A673 (cell line): Measurements from ENCODE around the gene SEC22C. TPM values are rescaled to one million over a fixed set of nuclear protein-coding genes. Genes with fewer than 3 reads are reported as not detected.

Source experiments
- BruUV-seq: library from RNA; stranded (reverse); fragments of 400-500 nt; replicated peaks from 2 replicates; lab custom pipeline; 2021; lab: Mats Ljungman, UMichigan
- CTCF ChIA-PET: fragments of 300-600 bp; sonication (Branson Sonifier 250); formaldehyde crosslinking; loops from one replicate; lab custom pipeline; 2022; ENCODE audit warnings: antibody characterized with exemption; lab: Charles Lee
- POLR2A ChIA-PET: fragments of 300-600 bp; sonication (Branson Sonifier 250); formaldehyde crosslinking; loops from one replicate; lab custom pipeline; 2022; ENCODE audit warnings: antibody characterized with exemption; ENCODE audit not compliant: low non-redundant PET; lab: Charles Lee
- DNase-seq: peaks from one replicate; pipeline ENCODE4 v3.0.0-alpha.2; 2015; ENCODE audit warnings: low spot score
- H3K27ac ChIP-seq: fragments of 200-600 bp; sonication (generic); 2 replicates; pipeline ENCODE4 v1.5.1; 2016; ENCODE audit warnings: mixed run types, low read depth, mild to moderate bottlenecking, mixed read lengths, antibody characterized with exemption, low read length; ENCODE audit not compliant: poor library complexity, severe bottlenecking
- H3K27me3 ChIP-seq: fragments of 200-600 bp; sonication (generic); replicated peaks from 2 replicates; pipeline ENCODE4 v1.6.1; 2017; ENCODE audit warnings: mixed run types, low read depth, mild to moderate bottlenecking, mixed read lengths, antibody characterized with exemption, low read length; ENCODE audit not compliant: insufficient read depth, poor library complexity
- H3K36me3 ChIP-seq: fragments of 200-600 bp; sonication (generic); 2 replicates; pipeline ENCODE4 v1.6.1; 2016; ENCODE audit warnings: mixed run types, mild to moderate bottlenecking, mixed read lengths, antibody characterized with exemption, low read length; ENCODE audit not compliant: insufficient read depth, poor library complexity, severe bottlenecking
- H3K4me1 ChIP-seq: fragments of 200-600 bp; sonication (generic); 2 replicates; pipeline ENCODE4 v1.6.1; 2017; ENCODE audit warnings: mixed run types, mild to moderate bottlenecking, mixed read lengths, antibody characterized with exemption, low read length; ENCODE audit not compliant: insufficient read depth, poor library complexity, severe bottlenecking
- H3K4me3 ChIP-seq: fragments of 200-600 bp; sonication (generic); 2 replicates; pipeline ENCODE4 v1.5.1; 2016; ENCODE audit warnings: low read depth, mixed run types, mild to moderate bottlenecking, mixed read lengths, low read length; ENCODE audit not compliant: poor library complexity, severe bottlenecking
- H3K9me3 ChIP-seq: fragments of 200-600 bp; sonication (generic); 2 replicates; pipeline ENCODE4 v1.6.1; 2016; ENCODE audit warnings: mixed run types, low read depth, mild to moderate bottlenecking, mixed read lengths, antibody characterized with exemption, low read length; ENCODE audit not compliant: poor library complexity, severe bottlenecking
- CTCF ChIP-seq: fragments of 300-800, 200-600 bp; sonication (generic); conservative IDR thresholded peaks from 2 replicates; pipeline ENCODE4 v1.5.1; 2017; ENCODE audit warnings: low read depth, mild to moderate bottlenecking, antibody characterized with exemption, low read length, moderate library complexity, mixed read lengths
- EZH2 ChIP-seq: fragments of 200-600 bp; sonication (generic); IDR thresholded peaks from 2 replicates; pipeline ENCODE4 v1.6.1; 2017; ENCODE audit warnings: borderline replicate concordance, low read depth, mild to moderate bottlenecking, mixed read lengths, antibody characterized with exemption, low read length; ENCODE audit not compliant: poor library complexity, severe bottlenecking
- intact Hi-C: fragments of 100-400 bp; cut with micrococcal nuclease; formaldehyde crosslinking; loops from one replicate; pipeline ENCODE4 v1.10.0; 2022; ENCODE audit not compliant: unreplicated experiment
- total RNA-seq: library from RNA; stranded (reverse); gene quantifications from 2 replicates; pipeline ENCODE4 v1.2.3, GENCODE V29; 2021

Gene SEC22C
- total RNA-seq, 1 experiment from 2014 or later, result 28.9 TPM

GRCh38 chr3:42502429-42503250 lies 79.1 kb downstream of the SEC22C start, which contains the start of gene VIPR1:
Gene VIPR1 (plus strand): TSS chr3:42502643. CDS start chr3:42502736, 93 bp downstream.
- no TSS peak for BruUV-seq
- TF ChIP-seq EZH2, result no peak
- intact Hi-C loops, result loop anchor here (5.0 kb wide), 1 partner anchor 35 kb away; no protein-coding TSS in a partner anchor
- ChIA-PET POLR2A (no interaction called here), CTCF (interaction anchor here (0.6 kb wide), 1 partner anchor 32 kb away, joined by 3 read pairs; no protein-coding TSS in a partner anchor)
- H3K36me3 ChIP-seq, result no peaks in the 10 kb centered on the region
- H3K27me3 ChIP-seq, result peaks cover 3% of the 10 kb centered on the region
- H3K4me1 ChIP-seq, result no peaks in the 10 kb centered on the region
- no peaks in the 10 kb centered on the region for H3K9me3 ChIP-seq
- peak; percentile 70 for DNase-seq
- H3K4me3 ChIP-seq, result peak within 1 kb of the TSS; percentile 41
- no peak within 1 kb of the TSS for H3K27ac ChIP-seq

- H3K9me3 ChIP-seq, result no peaks in the 10 kb centered on the region
- intact Hi-C loops, result loop anchor here (5.0 kb wide), 1 partner anchor 35 kb away; no protein-coding TSS in a partner anchor
- H3K27me3 ChIP-seq, result peaks cover 3% of the 10 kb centered on the region
- peak overlapping the region; percentile 41 for H3K4me3 ChIP-seq
- no peaks in the 10 kb centered on the region for H3K4me1 ChIP-seq
- POLR2A ChIA-PET, result interaction anchor here (0.6 kb wide), 1 partner anchor 134 kb away, joined by 3 read pairs; no protein-coding TSS in a partner anchor
- CTCF ChIA-PET, result no interaction called here
- H3K36me3 ChIP-seq, result no peaks in the 10 kb centered on the region
- no TSS peak for BruUV-seq
- H3K27ac ChIP-seq, result no peak overlapping the region
- no peak for TF ChIP-seq EZH2
- peak; percentile 41 for TF ChIP-seq CTCF
- peak; percentile 16 for DNase-seq
These were observed 79.9 kb downstream of the SEC22C start for GRCh38 chr3:42501681-42502428.

GRCh38 chr3:42501321-42501680 lies 80.5 kb downstream of the SEC22C start:
- no peaks in the 10 kb centered on the region for H3K9me3 ChIP-seq
- DNase-seq, result no peak
- CTCF ChIA-PET, result no interaction called here
- POLR2A ChIA-PET, result interaction anchor here (0.6 kb wide), 1 partner anchor 133 kb away, joined by 3 read pairs; no protein-coding TSS in a partner anchor
- intact Hi-C loops, result loop anchor here (5.0 kb wide), 1 partner anchor 36 kb away; no protein-coding TSS in a partner anchor
- H3K4me1 ChIP-seq, result no peaks in the 10 kb centered on the region
- H3K36me3 ChIP-seq, result no peaks in the 10 kb centered on the region
- H3K27ac ChIP-seq, result no peak overlapping the region
- TF ChIP-seq CTCF (no peak), EZH2 (no peak)
- H3K4me3 ChIP-seq, result peak overlapping the region; percentile 41
- peaks cover 3% of the 10 kb centered on the region for H3K27me3 ChIP-seq
- BruUV-seq, result no TSS peak
